H9 (cell line): ENCODE data around the gene MRAS. TPM values are rescaled to one million over a fixed set of nuclear protein-coding genes. Genes with fewer than 3 reads are reported as not detected.

Source experiments
- DNase-seq: peaks from one replicate; pipeline ENCODE4 v3.0.0-alpha.2; 2017
- H2AFZ ChIP-seq: one replicate; pipeline ENCODE4 v1.6.1; 2013; ENCODE audit warnings: mild to moderate bottlenecking, low read length, control low read depth, moderate library complexity
- H2AK5ac ChIP-seq: 2 replicates; pipeline ENCODE4 v1.6.1; 2013; ENCODE audit warnings: low read length, control low read depth, mixed read lengths; ENCODE audit not compliant: insufficient read length
- H2BK120ac ChIP-seq: one replicate; pipeline ENCODE4 v1.6.1; 2013; ENCODE audit warnings: low read depth, mild to moderate bottlenecking, low read length, control low read depth, inconsistent platforms; ENCODE audit not compliant: poor library complexity, severe bottlenecking
- H2BK12ac ChIP-seq: 2 replicates; pipeline ENCODE4 v1.6.1; 2013; ENCODE audit warnings: low read length, control low read depth, mixed read lengths, low read depth; ENCODE audit not compliant: insufficient read length
- H2BK15ac ChIP-seq: 2 replicates; pipeline ENCODE4 v1.6.1; 2013; ENCODE audit warnings: low read depth, low read length, control low read depth
- H2BK20ac ChIP-seq: one replicate; pipeline ENCODE4 v1.6.1; 2013; ENCODE audit warnings: low read depth, mild to moderate bottlenecking, low read length, control low read depth, inconsistent platforms; ENCODE audit not compliant: poor library complexity, severe bottlenecking
- H2BK5ac ChIP-seq: 2 replicates; pipeline ENCODE4 v1.6.1; 2013; ENCODE audit warnings: low read length, control low read depth, mixed read lengths; ENCODE audit not compliant: insufficient read length
- H3K14ac ChIP-seq: 2 replicates; pipeline ENCODE4 v1.6.1; 2013; ENCODE audit warnings: low read length, control low read depth; ENCODE audit not compliant: insufficient read depth
- H3K18ac ChIP-seq: 2 replicates; pipeline ENCODE4 v1.6.1; 2013; ENCODE audit warnings: low read depth, mild to moderate bottlenecking, mixed read lengths, low read length, control low read depth; ENCODE audit not compliant: insufficient read length
- H3K23ac ChIP-seq: 2 replicates; pipeline ENCODE4 v1.6.1; 2013; ENCODE audit warnings: low read length, control low read depth, mixed read lengths, low read depth; ENCODE audit not compliant: insufficient read length
- H3K23me2 ChIP-seq: 2 replicates; pipeline ENCODE4 v1.6.1; 2013; ENCODE audit warnings: low read depth, mild to moderate bottlenecking, mixed read lengths, low read length, control low read depth; ENCODE audit not compliant: insufficient read length, poor library complexity, severe bottlenecking
- H3K27ac ChIP-seq: 2 replicates; pipeline ENCODE4 v1.5.1; 2013; ENCODE audit warnings: low read length, control low read depth, mixed read lengths, low read depth; ENCODE audit not compliant: insufficient read length
- H3K27me3 ChIP-seq: 2 replicates; pipeline ENCODE4 v1.6.1; 2013; ENCODE audit warnings: low read length, control low read depth, inconsistent platforms; ENCODE audit not compliant: insufficient read depth
- H3K4ac ChIP-seq: 2 replicates; pipeline ENCODE4 v1.6.1; 2013; ENCODE audit warnings: low read depth, mild to moderate bottlenecking, control low read depth, inconsistent platforms, low read length, moderate library complexity
- H3K4me1 ChIP-seq: 2 replicates; pipeline ENCODE4 v1.6.1; 2013; ENCODE audit warnings: low read length, control low read depth, inconsistent platforms; ENCODE audit not compliant: insufficient read depth
- H3K4me2 ChIP-seq: 2 replicates; pipeline ENCODE4 v1.6.1; 2013; ENCODE audit warnings: low read length, control low read depth, mixed read lengths; ENCODE audit not compliant: insufficient read length, insufficient read depth
- H3K56ac ChIP-seq: 2 replicates; pipeline ENCODE4 v1.6.1; 2013; ENCODE audit warnings: low read depth, mild to moderate bottlenecking, mixed read lengths, low read length, control low read depth; ENCODE audit not compliant: insufficient read length
- H3K79me1 ChIP-seq: 2 replicates; pipeline ENCODE4 v1.6.1; 2013; ENCODE audit warnings: low read depth, mild to moderate bottlenecking, moderate library complexity, low read length, control low read depth, inconsistent platforms; ENCODE audit not compliant: insufficient read depth, poor library complexity, severe bottlenecking
- H3K79me2 ChIP-seq: 2 replicates; pipeline ENCODE4 v1.6.1; 2013; ENCODE audit warnings: low read length, control low read depth, inconsistent platforms; ENCODE audit not compliant: insufficient read depth
- H3K9ac ChIP-seq: 2 replicates; pipeline ENCODE4 v1.6.1; 2013; ENCODE audit warnings: low read length, control low read depth, mixed read lengths; ENCODE audit not compliant: insufficient read length; ENCODE audit errors: extremely low read depth
- H3K9me3 ChIP-seq: one replicate; pipeline ENCODE4 v1.6.1; 2013; ENCODE audit warnings: low read depth, low read length, inconsistent platforms; ENCODE audit not compliant: control insufficient read depth
- H3T11ph ChIP-seq: one replicate; pipeline ENCODE4 v1.6.1; 2013; ENCODE audit warnings: mild to moderate bottlenecking, low read length, control low read depth, inconsistent platforms
- H4K20me1 ChIP-seq: one replicate; pipeline ENCODE4 v1.6.1; 2013; ENCODE audit not compliant: control insufficient read depth, insufficient read length, insufficient read depth
- H4K5ac ChIP-seq: 2 replicates; pipeline ENCODE4 v1.6.1; 2013; ENCODE audit warnings: low read depth, mild to moderate bottlenecking, mixed read lengths, low read length, control low read depth; ENCODE audit not compliant: insufficient read length
- H4K8ac ChIP-seq: replicated peaks from 2 replicates; pipeline ENCODE4 v1.6.1; 2013; ENCODE audit warnings: low read length, control low read depth, mixed read lengths, low read depth; ENCODE audit not compliant: insufficient read length
- H4K91ac ChIP-seq: 2 replicates; pipeline ENCODE4 v1.6.1; 2013; ENCODE audit warnings: low read depth, mild to moderate bottlenecking, moderate library complexity, mixed read lengths, low read length, control low read depth; ENCODE audit not compliant: insufficient read length
- H3K27ac Mint-ChIP-seq, 3 experiments: 2 replicates in 2 of 3; 3 replicates in 1 of 3; pipeline ENCODE4 v1.8.0; 2020 to 2021; ENCODE audit warnings: mixed read lengths in 3 of 3, mild to moderate bottlenecking in 1 of 3, moderate library complexity in 1 of 3
- H3K27me3 Mint-ChIP-seq: 2 replicates; pipeline ENCODE4 v1.8.0; 2021; ENCODE audit warnings: low read depth, mild to moderate bottlenecking, moderate library complexity, mixed read lengths
- H3K36me3 Mint-ChIP-seq, 3 experiments: 2 replicates in 2 of 3; 3 replicates in 1 of 3; pipeline ENCODE4 v1.8.0; 2020 to 2021; ENCODE audit warnings: low read depth in 3 of 3, mixed read lengths in 3 of 3; ENCODE audit not compliant: insufficient read depth in 1 of 3
- H3K4me1 Mint-ChIP-seq, 2 experiments: 2 replicates each; pipeline ENCODE4 v1.8.0; 2020; ENCODE audit warnings: mixed read lengths in 2 of 2
- H3K4me3 Mint-ChIP-seq, 2 experiments: 2 replicates in 1 of 2; 3 replicates in 1 of 2; pipeline ENCODE4 v1.8.0; 2020 to 2021; ENCODE audit warnings: mild to moderate bottlenecking in 2 of 2, mixed read lengths in 2 of 2, moderate library complexity in 1 of 2
- H3K9me3 Mint-ChIP-seq, 2 experiments: 2 replicates in 1 of 2; 3 replicates in 1 of 2; pipeline ENCODE4 v1.8.0; 2020; ENCODE audit warnings: mild to moderate bottlenecking in 2 of 2, mixed read lengths in 2 of 2, moderate library complexity in 1 of 2
- CTCF ChIP-seq: fragments of 200-600 bp; sonication (generic); conservative IDR thresholded peaks from 3 replicates; pipeline ENCODE4 v1.8.0; 2021; ENCODE audit warnings: antibody characterized with exemption, mild to moderate bottlenecking
- WGBS: extraction: QIAGEN DNeasy Blood & Tissue Kit; methylation state at CpG from one replicate; pipeline ENCODE4 v1.1.7; 2013; ENCODE audit warnings: missing lambda C conversion rate, low lambda C conversion rate, mixed read lengths; ENCODE audit not compliant: insufficient read length; ENCODE audit errors: extremely low coverage; 5-methylcytosine and 5-hydroxymethylcytosine counted together
- total RNA-seq: library from RNA; stranded (reverse); gene quantifications from 2 replicates; pipeline ENCODE4 v1.2.1, GENCODE V29; 2021

Gene MRAS
- total RNA-seq, 1 experiment from 2014 or later = 10.9 TPM

DNA sequence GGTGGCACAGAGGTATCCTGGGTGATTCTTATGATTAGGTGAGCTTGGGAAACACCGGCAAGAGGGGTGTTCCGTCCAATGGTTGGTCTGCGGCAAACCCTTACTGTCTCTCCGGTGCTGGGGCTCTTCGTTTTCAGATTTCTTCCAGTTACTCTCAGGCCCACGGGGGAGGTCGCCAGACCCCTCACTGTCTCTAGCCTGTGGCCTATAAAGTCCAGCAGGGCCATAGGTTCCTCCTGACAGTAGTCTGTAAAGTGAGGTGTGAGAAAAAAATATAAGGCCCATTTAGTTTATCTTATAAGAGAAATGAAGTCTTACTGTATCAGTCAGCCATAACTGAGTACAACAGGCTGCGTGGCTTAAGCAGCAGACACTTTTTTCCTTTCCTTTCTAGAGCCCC, 87.5 kb downstream of the MRAS start:
- Mint-ChIP-seq H3K4me3 (peak overlapping the region; percentile 69 to 82), H3K27me3 (peaks cover 66% of the 10 kb centered on the region), H3K36me3 (peaks cover 0 to 10% (median 8%) of the 10 kb centered on the region in 3 experiments; a peak in 3 of 7 replicates), H3K27ac (no peak overlapping the region), H3K4me1 (peaks cover 6 to 11% of the 10 kb centered on the region in 2 experiments), H3K9me3 (peaks cover 10 to 11% of the 10 kb centered on the region in 2 experiments; a peak in 4 of 5 replicates)
- H3K4ac ChIP-seq = no peak overlapping the region
- no peak overlapping the region for H2AK5ac ChIP-seq
- no peaks in the 10 kb centered on the region for H3K79me2 ChIP-seq
- no peaks in the 10 kb centered on the region for H3K79me1 ChIP-seq
- H4K8ac ChIP-seq = no peak overlapping the region
- no peak overlapping the region for H3K18ac ChIP-seq
- no peak overlapping the region for H4K91ac ChIP-seq
- H3K23ac ChIP-seq = no peak overlapping the region
- no peak overlapping the region for H3T11ph ChIP-seq
- no peak overlapping the region for H3K27ac ChIP-seq
- no CpG with 5 or more reads among the region's 8 CpGs for WGBS
- no peak overlapping the region for H3K14ac ChIP-seq
- H3K4me2 ChIP-seq = peak overlapping the region; percentile 44
- H2BK15ac ChIP-seq = no peak overlapping the region
- H3K56ac ChIP-seq = no peak overlapping the region
- no peak overlapping the region for H2BK12ac ChIP-seq
- no peaks in the 10 kb centered on the region for H3K9me3 ChIP-seq
- no peak overlapping the region for H2BK20ac ChIP-seq
- no peak for TF ChIP-seq CTCF
- no peaks in the 10 kb centered on the region for H4K20me1 ChIP-seq
- H2BK120ac ChIP-seq = no peak overlapping the region
- peaks cover 14% of the 10 kb centered on the region for H3K23me2 ChIP-seq
- H3K4me1 ChIP-seq = no peaks in the 10 kb centered on the region
- DNase-seq = no peak
- H3K9ac ChIP-seq = no peak overlapping the region
- H4K5ac ChIP-seq = no peak overlapping the region
- H2AFZ ChIP-seq = no peak overlapping the region
- H3K27me3 ChIP-seq = peaks cover 8% of the 10 kb centered on the region; the same call in 1 of the 2 replicates
- H2BK5ac ChIP-seq = no peak overlapping the region
